ENCODE measurements around the gene CARD14.
"Not testable (repeated sequence)": the region's sequence is repeated elsewhere in the genome, so short reads cannot be mapped to it uniquely, and the experiment has no call there.

CARD14 gene

GRCh38 chr17:80195671-80196529, 26.1 kb downstream of the CARD14 start:
- in situ Hi-C loops (cut with HindIII; ENCODE audit: low sequenced_read_pairs): no loop called here
- DNase-seq (ENCODE audit: low read depth): no peak
- TF ChIP-seq, protein P1, sequence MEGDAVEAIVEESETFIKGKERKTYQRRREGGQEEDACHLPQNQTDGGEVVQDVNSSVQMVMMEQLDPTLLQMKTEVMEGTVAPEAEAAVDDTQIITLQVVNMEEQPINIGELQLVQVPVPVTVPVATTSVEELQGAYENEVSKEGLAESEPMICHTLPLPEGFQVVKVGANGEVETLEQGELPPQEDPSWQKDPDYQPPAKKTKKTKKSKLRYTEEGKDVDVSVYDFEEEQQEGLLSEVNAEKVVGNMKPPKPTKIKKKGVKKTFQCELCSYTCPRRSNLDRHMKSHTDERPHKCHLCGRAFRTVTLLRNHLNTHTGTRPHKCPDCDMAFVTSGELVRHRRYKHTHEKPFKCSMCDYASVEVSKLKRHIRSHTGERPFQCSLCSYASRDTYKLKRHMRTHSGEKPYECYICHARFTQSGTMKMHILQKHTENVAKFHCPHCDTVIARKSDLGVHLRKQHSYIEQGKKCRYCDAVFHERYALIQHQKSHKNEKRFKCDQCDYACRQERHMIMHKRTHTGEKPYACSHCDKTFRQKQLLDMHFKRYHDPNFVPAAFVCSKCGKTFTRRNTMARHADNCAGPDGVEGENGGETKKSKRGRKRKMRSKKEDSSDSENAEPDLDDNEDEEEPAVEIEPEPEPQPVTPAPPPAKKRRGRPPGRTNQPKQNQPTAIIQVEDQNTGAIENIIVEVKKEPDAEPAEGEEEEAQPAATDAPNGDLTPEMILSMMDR (IDR thresholded peaks at IDR 0.05; ENCODE audit: low read depth, low read length, missing control alignments): peak; percentile 88
- no peak overlapping the region for H3K4me3 ChIP-seq (ENCODE audit: low read depth, low read length)

- TF ChIP-seq, protein P1 (IDR thresholded peaks at IDR 0.05; ENCODE audit: low read depth, low read length, missing control alignments): no peak
- no peak overlapping the region for H3K4me3 ChIP-seq (ENCODE audit: low read depth, low read length)
- in situ Hi-C loops (cut with HindIII; ENCODE audit: low sequenced_read_pairs): no loop called here
- DNase-seq (ENCODE audit: low read depth): no peak
Measured at GRCh38 chr17:80196652-80197051, 26.8 kb downstream of the CARD14 start.

DNA sequence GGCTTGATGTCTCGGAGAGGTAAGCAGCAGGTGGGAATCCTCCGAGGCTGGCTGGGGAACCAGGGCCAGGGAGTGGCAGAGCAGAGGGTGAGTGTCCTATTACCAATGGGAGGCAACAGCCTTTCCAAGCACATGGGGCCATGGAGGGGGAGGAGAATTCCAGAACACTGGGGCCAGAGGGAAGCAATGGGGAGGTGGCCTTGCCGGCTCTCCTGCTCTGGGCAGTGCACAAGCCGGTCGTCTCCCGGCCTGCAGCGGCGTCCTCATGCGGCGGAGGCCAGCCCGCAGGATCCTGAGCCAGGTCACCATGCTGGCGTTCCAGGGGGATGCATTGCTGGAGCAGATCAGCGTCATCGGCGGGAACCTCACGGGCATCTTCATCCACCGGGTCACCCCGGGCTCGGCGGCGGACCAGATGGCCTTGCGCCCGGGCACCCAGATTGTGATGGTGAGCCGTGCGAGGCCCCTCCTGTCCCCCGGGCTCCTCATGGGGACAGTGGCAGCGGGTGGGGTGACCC, 28.4 kb downstream of the CARD14 start:
- DNase-seq (ENCODE audit: low read depth): no peak
- TF ChIP-seq, protein P1 (IDR thresholded peaks at IDR 0.05; ENCODE audit: low read depth, low read length, missing control alignments): no peak
- in situ Hi-C loops (cut with HindIII; ENCODE audit: low sequenced_read_pairs): no loop called here
- no peak overlapping the region for H3K4me3 ChIP-seq (ENCODE audit: low read depth, low read length)

DNA sequence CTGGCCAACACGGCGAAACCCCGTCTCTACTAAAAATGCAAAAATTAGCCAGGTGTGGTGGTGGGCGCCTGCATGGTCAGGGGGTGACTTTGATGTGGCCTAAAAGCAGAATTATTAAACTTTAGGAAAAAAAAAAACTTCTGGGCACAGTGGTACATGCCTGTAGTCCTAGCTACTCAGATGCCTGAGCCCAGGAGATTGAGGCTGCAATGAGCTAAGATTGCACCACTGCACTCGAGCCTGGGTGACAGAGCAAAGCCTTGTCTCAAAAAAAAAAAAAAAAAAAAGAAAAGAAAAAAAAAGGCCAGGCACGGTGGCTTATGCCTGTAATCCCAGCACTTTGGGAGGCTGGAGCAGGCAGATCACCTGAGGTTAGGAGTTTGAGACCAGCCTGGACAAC, 29.5 kb downstream of the CARD14 start:
- DNase-seq (ENCODE audit: low read depth); in situ Hi-C loops (cut with HindIII; ENCODE audit: low sequenced_read_pairs): not testable (repeated sequence)

GRCh38 chr17:80201446-80201845, 31.6 kb downstream of the CARD14 start:
- DNase-seq (ENCODE audit: low read depth): no peak
- no peak overlapping the region for H3K4me3 ChIP-seq (ENCODE audit: low read depth, low read length)
- in situ Hi-C loops (cut with HindIII; ENCODE audit: low sequenced_read_pairs): no loop called here
- TF ChIP-seq, protein P1 (IDR thresholded peaks at IDR 0.05; ENCODE audit: low read depth, low read length, missing control alignments): no peak

More for the DNA sequence above, 29.5 kb downstream of the CARD14 start:
- H3K4me3 ChIP-seq (ENCODE audit: low read depth, low read length): not testable (repeated sequence)

GRCh38 chr17:80202197-80202596, 32.4 kb downstream of the CARD14 start:
- in situ Hi-C loops (cut with HindIII; ENCODE audit: low sequenced_read_pairs): no loop called here
- TF ChIP-seq, protein P1 (IDR thresholded peaks at IDR 0.05; ENCODE audit: low read depth, low read length, missing control alignments): no peak
- no peak overlapping the region for H3K4me3 ChIP-seq (ENCODE audit: low read depth, low read length)
- DNase-seq (ENCODE audit: low read depth): no peak

DNA sequence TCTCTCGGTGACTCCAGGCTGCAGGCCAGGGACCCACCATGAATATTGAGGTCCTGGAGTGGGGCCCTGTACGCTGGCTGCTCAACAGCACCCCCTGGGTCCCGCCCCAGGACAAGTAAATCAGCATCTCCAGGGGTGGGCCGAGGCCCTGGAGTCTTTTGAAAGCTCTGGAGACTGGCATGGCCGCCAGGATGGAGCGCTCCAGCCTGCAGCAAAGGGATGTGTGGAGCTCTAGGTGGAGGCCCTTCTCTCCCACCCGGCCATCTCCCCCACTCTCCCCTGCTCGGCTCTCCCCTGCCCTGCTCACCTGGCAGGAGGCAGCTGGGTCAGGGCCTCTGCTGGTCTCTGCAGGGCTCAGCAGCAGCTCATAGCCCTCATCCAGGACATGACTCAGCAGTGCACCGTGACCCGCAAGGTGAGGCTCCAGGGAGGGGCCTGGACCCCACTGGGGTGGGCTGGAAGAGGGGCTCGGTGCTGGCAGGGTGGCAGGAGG, 33.7 kb downstream of the CARD14 start:
- TF ChIP-seq, protein P1 (IDR thresholded peaks at IDR 0.05; ENCODE audit: low read depth, low read length, missing control alignments): no peak
- H3K4me3 ChIP-seq (ENCODE audit: low read depth, low read length): no peak overlapping the region
- no peak for DNase-seq (ENCODE audit: low read depth)
- in situ Hi-C loops (cut with HindIII; ENCODE audit: low sequenced_read_pairs): no loop called here

Measured in astrocyte of the cerebellum (primary cell).